D721Med (cell line): ENCODE results near the gene FBXW11.

Experiments
- DNase-seq: peaks from one replicate; pipeline ENCODE4 v3.0.0; 2011; ENCODE audit warnings: low spot score; ENCODE audit not compliant: insufficient read length
- FAIRE-seq: peaks from 2 replicates; lab custom pipeline; 2011; peaks lifted over from hg19 to GRCh38; lab: Jason Lieb, UNC
- TF ChIP-seq, protein P1 (sequence below): IDR thresholded peaks from 2 replicates; pipeline ENCODE4 v1.5.1; 2012; ENCODE audit warnings: mild to moderate bottlenecking, control low read depth; ENCODE audit not compliant: insufficient read depth; ENCODE audit errors: missing control alignments

The FBXW11 gene

DNA sequence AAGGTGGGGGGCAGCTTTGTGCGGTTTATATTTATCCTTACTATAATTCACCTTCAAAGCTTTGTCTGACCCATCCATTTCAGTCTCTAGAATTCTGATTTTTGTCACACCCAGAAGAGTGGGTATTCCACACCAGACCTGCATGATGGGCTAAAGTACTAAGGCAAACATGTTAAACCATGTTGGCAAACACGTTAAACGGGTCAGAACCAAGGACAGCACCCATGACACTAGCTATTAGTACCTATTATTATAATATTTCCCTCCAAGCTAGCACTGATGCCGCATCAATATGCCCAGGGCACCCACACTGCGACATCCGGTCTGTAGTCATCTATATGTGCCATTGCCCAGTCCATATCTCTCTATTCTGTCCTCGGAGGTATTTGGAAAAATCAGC lies 104.7 kb downstream of the FBXW11 start:
- FAIRE-seq (no peak), DNase-seq (no peak)
- TF ChIP-seq, protein P1, sequence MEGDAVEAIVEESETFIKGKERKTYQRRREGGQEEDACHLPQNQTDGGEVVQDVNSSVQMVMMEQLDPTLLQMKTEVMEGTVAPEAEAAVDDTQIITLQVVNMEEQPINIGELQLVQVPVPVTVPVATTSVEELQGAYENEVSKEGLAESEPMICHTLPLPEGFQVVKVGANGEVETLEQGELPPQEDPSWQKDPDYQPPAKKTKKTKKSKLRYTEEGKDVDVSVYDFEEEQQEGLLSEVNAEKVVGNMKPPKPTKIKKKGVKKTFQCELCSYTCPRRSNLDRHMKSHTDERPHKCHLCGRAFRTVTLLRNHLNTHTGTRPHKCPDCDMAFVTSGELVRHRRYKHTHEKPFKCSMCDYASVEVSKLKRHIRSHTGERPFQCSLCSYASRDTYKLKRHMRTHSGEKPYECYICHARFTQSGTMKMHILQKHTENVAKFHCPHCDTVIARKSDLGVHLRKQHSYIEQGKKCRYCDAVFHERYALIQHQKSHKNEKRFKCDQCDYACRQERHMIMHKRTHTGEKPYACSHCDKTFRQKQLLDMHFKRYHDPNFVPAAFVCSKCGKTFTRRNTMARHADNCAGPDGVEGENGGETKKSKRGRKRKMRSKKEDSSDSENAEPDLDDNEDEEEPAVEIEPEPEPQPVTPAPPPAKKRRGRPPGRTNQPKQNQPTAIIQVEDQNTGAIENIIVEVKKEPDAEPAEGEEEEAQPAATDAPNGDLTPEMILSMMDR = no peak

DNA sequence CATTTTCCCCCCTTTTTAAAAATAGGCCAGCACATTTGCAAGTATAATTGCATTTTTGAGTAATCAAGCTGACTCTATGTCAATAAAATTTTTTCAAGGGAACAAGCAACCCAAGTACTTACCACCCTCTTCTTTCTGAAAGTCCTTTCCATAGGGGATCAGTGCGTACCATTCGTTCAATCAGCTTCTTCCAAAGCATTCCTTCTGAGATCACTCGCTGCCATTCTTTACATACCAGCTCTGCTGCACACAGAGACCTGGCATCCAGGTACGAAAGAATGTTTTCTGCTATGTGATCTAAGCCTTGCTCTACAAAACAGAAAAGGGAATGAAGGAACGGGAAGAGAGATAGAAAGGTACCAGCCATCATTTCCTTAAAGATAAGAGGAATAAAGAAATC lies 106.6 kb downstream of the FBXW11 start:
- DNase-seq = no peak
- TF ChIP-seq, protein P1 = no peak
- no peak for FAIRE-seq

DNA sequence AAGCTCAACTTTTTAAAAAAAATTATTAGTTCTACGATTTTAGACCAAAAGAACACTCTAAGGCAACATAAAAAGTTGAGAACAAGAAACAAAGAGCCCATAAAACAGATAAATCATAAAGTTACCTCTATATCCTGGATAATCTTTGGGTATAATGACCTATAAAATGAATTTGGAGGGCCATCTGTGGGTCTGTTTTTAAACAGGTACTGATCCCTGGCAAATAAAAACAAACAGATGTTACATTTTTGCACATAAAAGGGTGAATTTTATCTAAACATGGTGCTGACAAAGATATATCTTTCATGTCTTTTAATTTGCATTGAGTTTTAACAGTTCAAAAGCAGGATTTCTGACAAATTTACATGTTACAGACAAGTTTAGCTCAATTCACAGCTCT lies 107.6 kb downstream of the FBXW11 start:
- DNase-seq (no peak), FAIRE-seq (no peak)
- TF ChIP-seq, protein P1 = no peak

DNA sequence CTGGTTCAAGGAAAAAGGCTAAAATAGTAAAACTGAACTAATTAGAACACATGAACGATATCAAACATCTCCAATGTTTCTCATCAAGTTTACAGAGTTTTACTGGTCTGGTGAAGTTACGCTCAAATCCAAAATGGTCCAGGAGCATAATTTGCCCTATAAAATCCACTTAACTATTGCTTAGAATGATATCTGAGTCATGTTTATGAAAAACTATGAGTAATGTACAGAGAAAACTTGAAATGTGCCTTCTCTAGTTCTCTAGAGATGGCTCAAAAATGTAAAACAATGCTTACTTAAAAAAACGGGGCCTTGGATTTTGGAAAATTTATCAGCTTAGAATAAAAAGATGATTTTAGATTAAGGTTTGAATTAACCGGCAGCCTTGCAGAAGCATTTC lies 108.1 kb downstream of the FBXW11 start:
- TF ChIP-seq, protein P1 = no peak
- no peak for DNase-seq
- FAIRE-seq = no peak

DNA sequence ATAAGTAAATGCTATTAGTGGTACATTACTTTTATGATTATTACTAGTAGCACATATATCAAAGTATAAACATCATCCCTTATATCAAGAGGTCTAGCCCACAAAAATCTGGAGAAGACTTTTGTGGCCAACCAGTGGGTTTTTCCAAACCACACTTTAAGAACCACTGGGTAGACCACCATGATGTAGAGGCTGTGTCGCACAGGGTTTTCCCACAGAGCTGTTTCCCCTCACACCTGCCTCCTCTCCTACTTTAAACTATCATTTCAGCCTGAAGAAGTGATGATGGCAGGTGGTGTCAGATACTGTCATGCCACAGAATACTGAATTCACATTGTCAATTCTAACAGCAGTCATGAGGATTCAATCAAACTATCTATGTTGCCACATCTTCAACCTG lies 109.2 kb downstream of the FBXW11 start:
- TF ChIP-seq, protein P1 = no peak
- DNase-seq (no peak), FAIRE-seq (no peak)

DNA sequence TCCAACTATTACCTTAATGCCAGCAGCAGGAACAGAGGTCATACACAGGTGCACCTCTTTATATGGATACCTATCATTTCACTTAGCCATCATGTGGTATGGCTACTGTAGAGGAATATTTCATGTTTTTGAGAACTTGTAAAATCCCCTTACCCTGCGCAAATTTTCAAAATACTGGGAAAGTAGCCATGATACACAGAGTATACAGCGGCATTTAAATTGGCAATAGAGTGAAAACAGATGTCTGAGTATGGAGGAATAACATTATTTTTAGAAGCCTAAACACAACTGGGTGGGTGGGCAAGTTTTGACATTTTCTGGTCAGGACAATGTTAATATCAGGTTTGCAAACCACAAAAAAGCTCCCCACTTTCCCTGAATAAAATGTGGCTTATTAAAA lies 111.4 kb downstream of the FBXW11 start:
- TF ChIP-seq, protein P1 = no peak
- FAIRE-seq (no peak), DNase-seq (no peak)

DNA sequence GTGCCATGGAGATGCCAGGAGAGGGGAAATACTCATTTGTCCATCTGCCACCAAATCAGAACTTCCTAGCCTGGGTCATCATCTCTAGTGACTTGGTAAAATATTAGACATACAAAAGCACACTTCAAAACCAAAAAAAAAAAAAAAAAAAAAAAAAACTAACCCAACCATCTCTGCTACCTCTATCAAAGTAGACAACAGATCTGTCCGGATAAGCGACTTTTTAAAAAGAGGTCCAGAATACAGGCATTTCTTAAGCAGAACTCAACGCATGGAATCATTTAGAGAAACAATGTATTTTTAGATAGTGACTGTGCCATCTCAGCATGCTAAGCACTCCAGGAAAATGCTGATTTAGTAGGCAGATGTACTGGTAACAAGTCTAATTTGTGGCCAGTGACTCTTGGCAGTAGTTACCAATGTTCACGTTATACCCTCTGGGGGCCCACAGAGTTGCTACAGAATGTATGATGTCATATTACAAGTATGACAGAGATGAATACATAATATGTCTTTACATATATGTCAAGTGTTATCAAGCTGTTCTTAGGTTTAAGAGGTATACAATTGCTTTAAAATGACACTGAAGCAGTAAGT lies 113.0 kb downstream of the FBXW11 start:
- DNase-seq (no peak), FAIRE-seq (no peak)
- TF ChIP-seq, protein P1 = no peak
